ENCODE measurements around the gene ARID1B. TPM values are rescaled to one million over a fixed set of nuclear protein-coding genes. Genes with fewer than 3 reads are reported as not detected.

ARID1B gene
- total and polyA plus RNA-seq, 2 experiments from 2014 or later, result 32.9 to 67.0 TPM

GRCh38 chr6:157093536-157093935 is 316.4 kb downstream of the ARID1B start:
- Histone ChIP-seq H3K27me3 (no peaks in the 10 kb centered on the region), H2AFZ (no peak overlapping the region), H3K79me2 (peaks cover 27% of the 10 kb centered on the region), H3K4me3 (no peak overlapping the region), H4K20me1 (ENCODE audit: insufficient read depth, poor library complexity, severe bottlenecking) (no peaks in the 10 kb centered on the region), H3K9me3 (ENCODE audit: low read depth) (no peaks in the 10 kb centered on the region), H3K4me2 (no peak overlapping the region), H3K4me1 (ENCODE audit: insufficient read depth) (peaks cover 17% of the 10 kb centered on the region), H3K27ac (no peak overlapping the region), H3K9me2 (replicated peaks; ENCODE audit: insufficient read depth) (no peaks in the 10 kb centered on the region), H3K36me3 (replicated peaks; ENCODE audit: insufficient read depth, low read depth) (no peaks in the 10 kb centered on the region)
- 97% methylated on average over 3 of the region's 3 CpGs for whole genome bisulfite sequencing (ENCODE audit: low lambda C conversion rate, missing lambda C conversion rate)
- TF ChIP-seq EZH2phosphoT487 (IDR thresholded peaks at IDR 0.05; ENCODE audit: low read depth, severe bottlenecking, unreplicated experiment) (no peak), CTCF (IDR thresholded peaks at IDR 0.05; ENCODE audit: poor library complexity) (no peak)
- DNase-seq (ENCODE audit: low spot score), result no peak

GRCh38 chr6:157094038-157094437 is 316.9 kb downstream of the ARID1B start:
- no peak overlapping the region for H3K4me3 ChIP-seq
- no peak overlapping the region for H3K4me2 ChIP-seq
- TF ChIP-seq CTCF (IDR thresholded peaks at IDR 0.05; ENCODE audit: poor library complexity), result no peak
- TF ChIP-seq EZH2phosphoT487 (IDR thresholded peaks at IDR 0.05; ENCODE audit: low read depth, severe bottlenecking, unreplicated experiment), result no peak
- TF ChIP-seq EZH2 (IDR thresholded peaks at IDR 0.05; ENCODE audit: borderline replicate concordance), result no peak
- H2AFZ ChIP-seq, result no peak overlapping the region
- WGBS (ENCODE audit: low lambda C conversion rate, missing lambda C conversion rate), result over 99% methylated on average over 6 of the region's 6 CpGs
- no peaks in the 10 kb centered on the region for H3K9me2 ChIP-seq (replicated peaks; ENCODE audit: insufficient read depth)
- H3K27me3 ChIP-seq, result no peaks in the 10 kb centered on the region
- H3K9me3 ChIP-seq (ENCODE audit: low read depth), result no peaks in the 10 kb centered on the region
- no peaks in the 10 kb centered on the region for H3K36me3 ChIP-seq (replicated peaks; ENCODE audit: insufficient read depth, low read depth)
- no peak for DNase-seq (ENCODE audit: low spot score)
- H3K27ac ChIP-seq, result no peak overlapping the region
- peaks cover 29% of the 10 kb centered on the region for H3K79me2 ChIP-seq
- H3K4me1 ChIP-seq (ENCODE audit: insufficient read depth), result peaks cover 17% of the 10 kb centered on the region
- no peaks in the 10 kb centered on the region for H4K20me1 ChIP-seq (ENCODE audit: insufficient read depth, poor library complexity, severe bottlenecking)

GRCh38 chr6:157095084-157095483 is 317.9 kb downstream of the ARID1B start:
- no peaks in the 10 kb centered on the region for H3K27me3 ChIP-seq
- H4K20me1 ChIP-seq (ENCODE audit: insufficient read depth, poor library complexity, severe bottlenecking), result no peaks in the 10 kb centered on the region
- WGBS (ENCODE audit: low lambda C conversion rate, missing lambda C conversion rate), result 89% methylated on average over 6 of the region's 6 CpGs
- no peaks in the 10 kb centered on the region for H3K36me3 ChIP-seq (replicated peaks; ENCODE audit: insufficient read depth, low read depth)
- no peak overlapping the region for H2AFZ ChIP-seq
- H3K27ac ChIP-seq, result no peak overlapping the region
- no peaks in the 10 kb centered on the region for H3K9me2 ChIP-seq (replicated peaks; ENCODE audit: insufficient read depth)
- TF ChIP-seq CTCF (IDR thresholded peaks at IDR 0.05; ENCODE audit: poor library complexity) (no peak), EZH2phosphoT487 (IDR thresholded peaks at IDR 0.05; ENCODE audit: low read depth, severe bottlenecking, unreplicated experiment) (no peak), EZH2 (IDR thresholded peaks at IDR 0.05; ENCODE audit: borderline replicate concordance) (no peak)
- H3K79me2 ChIP-seq, result peaks cover 32% of the 10 kb centered on the region
- H3K4me1 ChIP-seq (ENCODE audit: insufficient read depth), result peaks cover 14% of the 10 kb centered on the region
- H3K9me3 ChIP-seq (ENCODE audit: low read depth), result no peaks in the 10 kb centered on the region
- H3K4me2 ChIP-seq, result no peak overlapping the region
- H3K4me3 ChIP-seq, result no peak overlapping the region
- DNase-seq (ENCODE audit: low spot score), result no peak

GRCh38 chr6:157095569-157095968 is 318.4 kb downstream of the ARID1B start:
- no peak for TF ChIP-seq EZH2phosphoT487 (IDR thresholded peaks at IDR 0.05; ENCODE audit: low read depth, severe bottlenecking, unreplicated experiment)
- no peak for TF ChIP-seq EZH2 (IDR thresholded peaks at IDR 0.05; ENCODE audit: borderline replicate concordance)
- TF ChIP-seq CTCF (IDR thresholded peaks at IDR 0.05; ENCODE audit: poor library complexity), result no peak

More at GRCh38 chr6:157095569-157095968, 318.4 kb downstream of the ARID1B start:
- no peaks in the 10 kb centered on the region for H3K27me3 ChIP-seq
- H3K36me3 ChIP-seq (replicated peaks; ENCODE audit: insufficient read depth, low read depth), result no peaks in the 10 kb centered on the region
- no peaks in the 10 kb centered on the region for H3K9me2 ChIP-seq (replicated peaks; ENCODE audit: insufficient read depth)
- H3K4me3 ChIP-seq, result no peak overlapping the region
- WGBS (ENCODE audit: low lambda C conversion rate, missing lambda C conversion rate), result 100% methylated on average over 5 of the region's 5 CpGs
- no peak for DNase-seq (ENCODE audit: low spot score)
- H3K27ac ChIP-seq, result no peak overlapping the region
- no peaks in the 10 kb centered on the region for H3K9me3 ChIP-seq (ENCODE audit: low read depth)
- no peak overlapping the region for H3K4me2 ChIP-seq
- H3K79me2 ChIP-seq, result peaks cover 32% of the 10 kb centered on the region
- H4K20me1 ChIP-seq (ENCODE audit: insufficient read depth, poor library complexity, severe bottlenecking), result no peaks in the 10 kb centered on the region
- no peak overlapping the region for H2AFZ ChIP-seq
- peaks cover 10% of the 10 kb centered on the region for H3K4me1 ChIP-seq (ENCODE audit: insufficient read depth)
